HG02884 (cell line): ENCODE data around the gene TINCR.
"Not testable (repeated sequence)": the region's sequence is repeated elsewhere in the genome, so short reads cannot be mapped to it uniquely, and the experiment has no call there.

Experiments
- ATAC-seq: cut with Tn5 transposase; IDR thresholded peaks from one replicate; pipeline ENCODE4 v1.9.1; 2021; ENCODE audit warnings: mild to moderate bottlenecking, moderate library complexity; ENCODE audit not compliant: unreplicated experiment

TINCR gene

DNA sequence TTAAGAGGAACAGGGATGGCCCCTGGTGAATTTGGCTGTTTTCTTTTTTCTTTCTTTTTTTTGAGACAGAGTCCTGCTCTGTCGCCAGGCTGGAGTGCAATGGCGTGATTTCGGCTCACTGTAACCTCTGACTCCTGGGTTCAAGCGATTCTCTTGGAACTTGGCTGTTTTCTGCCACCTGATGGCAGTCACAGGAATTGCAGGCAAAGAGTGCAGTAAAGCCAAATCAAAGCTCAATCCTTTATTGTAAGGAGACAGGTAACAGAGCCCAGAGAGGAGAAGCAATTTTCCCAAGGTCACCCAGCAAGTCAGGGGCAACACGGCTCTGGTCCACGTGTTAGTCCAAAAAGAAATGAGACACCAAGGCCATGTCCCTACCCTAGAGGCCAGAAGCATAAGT lies 6.2 kb downstream of the TINCR start:
- ATAC-seq, result no peak

DNA sequence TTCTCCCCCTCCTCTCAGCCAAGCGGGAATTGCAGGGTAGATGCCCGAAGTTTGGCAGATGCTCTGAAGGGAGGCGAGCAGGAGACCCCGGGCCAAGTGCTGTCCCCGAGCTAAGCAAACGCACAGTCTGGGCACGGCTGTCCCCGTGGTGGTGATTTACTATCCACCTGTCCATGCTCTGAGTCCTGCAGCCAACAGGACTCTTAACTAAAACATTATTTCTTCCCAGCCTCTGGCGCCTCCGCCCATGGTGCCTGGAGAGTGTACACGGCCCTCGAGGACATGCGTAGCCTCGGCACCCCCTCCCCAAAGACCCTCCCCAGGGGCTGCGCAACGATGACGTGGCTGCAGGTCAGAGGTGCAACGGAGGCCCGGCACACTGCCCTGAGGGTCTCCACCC lies 7.6 kb downstream of the TINCR start:
- ATAC-seq, result no peak

DNA sequence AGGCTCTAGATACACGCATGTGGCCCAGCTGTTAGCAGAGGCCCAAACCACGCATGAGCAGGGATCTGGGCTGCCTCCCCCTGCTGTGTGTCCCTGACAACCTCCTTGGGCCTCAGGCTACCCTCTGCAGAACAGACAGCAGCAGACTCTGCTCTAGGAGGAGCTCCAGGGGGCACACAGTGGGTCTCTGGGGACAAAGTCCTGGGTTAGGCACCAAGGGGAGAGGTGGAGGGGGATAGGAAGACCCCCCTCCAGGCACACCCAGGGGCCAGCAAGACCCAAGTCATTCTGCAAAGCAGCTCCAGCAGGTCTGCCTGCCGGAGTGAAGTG lies 8.0 kb downstream of the TINCR start:
- no peak for ATAC-seq

DNA sequence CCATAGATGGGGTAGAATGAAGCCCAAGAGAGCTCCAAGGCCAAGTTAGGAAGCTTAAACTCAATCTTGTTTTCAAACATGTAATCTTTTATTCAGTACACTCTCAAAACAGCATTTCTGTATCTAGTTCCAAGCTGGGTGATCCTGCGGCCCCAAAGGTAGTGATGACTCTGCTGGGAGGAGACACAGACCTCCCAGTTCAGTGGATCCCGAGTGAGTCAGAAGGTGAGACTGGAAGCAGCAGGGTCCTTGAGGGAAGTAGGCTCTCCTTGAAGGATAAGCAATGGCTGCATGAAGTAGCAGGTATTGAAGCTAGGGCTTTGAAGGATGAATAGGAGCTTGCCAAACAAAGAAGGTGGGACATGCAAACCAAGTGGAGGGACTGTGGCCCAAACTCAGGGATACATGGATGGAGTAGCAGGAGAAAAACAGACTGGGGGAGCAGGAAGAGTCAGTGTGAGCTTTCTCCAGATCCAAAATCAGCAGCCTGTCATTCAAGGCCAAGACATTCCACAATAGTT lies 9.6 kb downstream of the TINCR start:
- no peak for ATAC-seq

DNA sequence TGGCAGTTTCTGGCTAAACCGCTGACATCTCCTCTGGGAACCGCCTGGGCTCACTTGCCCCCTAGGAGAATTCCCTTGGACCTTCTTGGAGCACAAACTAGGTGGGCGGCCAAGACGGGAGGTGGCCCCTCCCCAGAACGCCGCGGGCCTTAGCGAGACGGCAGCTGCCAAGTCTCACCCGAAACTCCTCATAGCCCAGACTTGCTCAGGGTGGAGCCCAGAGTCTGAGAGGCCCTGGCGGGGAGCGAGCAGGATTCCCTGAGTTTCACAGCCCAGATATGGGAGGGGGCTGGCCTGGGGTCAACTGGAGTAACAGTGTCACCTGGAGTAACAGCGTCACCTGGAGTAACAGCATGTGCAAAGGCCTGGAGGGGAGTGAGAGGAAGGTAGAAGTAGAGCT lies 10.1 kb downstream of the TINCR start:
- ATAC-seq, result no peak

DNA sequence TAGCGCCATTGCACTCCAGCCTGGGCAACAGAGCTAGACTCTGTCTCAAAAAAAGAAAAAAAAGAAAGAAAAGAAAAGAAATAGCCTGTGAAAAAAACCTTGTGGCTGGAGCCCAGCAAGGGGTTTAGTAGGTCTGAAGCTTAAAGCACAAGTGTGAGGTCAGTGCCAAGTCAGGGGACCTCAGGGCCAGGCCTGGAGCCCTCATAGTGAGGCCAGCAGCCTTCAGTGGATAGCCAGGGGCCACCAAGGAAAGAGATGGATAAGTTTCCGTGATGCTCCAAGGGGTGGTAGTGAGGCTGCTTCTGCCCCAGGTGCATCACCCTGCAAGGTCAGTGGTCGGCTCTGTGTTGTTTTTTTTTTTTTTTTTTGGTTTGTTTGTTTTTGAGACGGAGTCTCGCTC lies 12.9 kb downstream of the TINCR start:
- no peak for ATAC-seq

DNA sequence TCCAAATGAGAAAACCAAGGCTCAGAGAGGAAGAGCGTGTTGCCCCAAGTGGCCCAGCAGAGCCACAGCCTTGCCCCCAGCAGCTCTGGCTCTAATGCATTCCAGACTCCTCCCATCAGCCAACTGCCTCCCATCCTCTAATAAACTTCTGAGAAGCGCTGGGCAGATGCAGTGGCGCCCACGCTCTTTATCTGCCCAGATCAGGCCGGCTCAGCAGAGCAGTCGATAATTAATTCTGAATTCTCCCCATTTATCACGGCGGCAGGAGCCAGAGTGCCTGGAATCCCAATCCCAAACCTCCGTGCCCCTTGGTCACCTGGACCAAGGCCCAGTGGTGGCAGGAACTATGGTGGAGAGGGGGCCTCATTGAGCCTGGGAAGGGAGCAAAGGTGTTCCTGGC lies 13.9 kb downstream of the TINCR start:
- no peak for ATAC-seq

DNA sequence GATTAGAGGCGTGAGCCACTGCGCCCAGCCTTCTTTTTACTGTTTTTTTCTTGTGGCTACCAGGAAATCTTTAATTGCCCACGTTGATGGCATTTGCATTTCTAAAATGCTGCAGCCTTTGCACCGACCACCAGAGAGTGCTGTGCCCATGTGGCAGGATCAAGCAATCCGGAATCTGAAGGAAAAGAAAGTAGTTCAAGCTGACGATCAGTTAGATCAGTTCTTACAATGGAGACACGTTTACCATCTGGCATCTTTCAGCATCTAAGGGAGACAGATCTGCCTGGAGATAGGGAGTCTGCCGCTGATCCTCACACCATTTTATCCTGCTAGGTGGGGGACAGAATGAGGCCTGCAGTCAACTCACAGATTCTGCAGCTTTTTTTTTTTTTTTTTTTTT lies 19.9 kb downstream of the TINCR start:
- no peak for ATAC-seq

DNA sequence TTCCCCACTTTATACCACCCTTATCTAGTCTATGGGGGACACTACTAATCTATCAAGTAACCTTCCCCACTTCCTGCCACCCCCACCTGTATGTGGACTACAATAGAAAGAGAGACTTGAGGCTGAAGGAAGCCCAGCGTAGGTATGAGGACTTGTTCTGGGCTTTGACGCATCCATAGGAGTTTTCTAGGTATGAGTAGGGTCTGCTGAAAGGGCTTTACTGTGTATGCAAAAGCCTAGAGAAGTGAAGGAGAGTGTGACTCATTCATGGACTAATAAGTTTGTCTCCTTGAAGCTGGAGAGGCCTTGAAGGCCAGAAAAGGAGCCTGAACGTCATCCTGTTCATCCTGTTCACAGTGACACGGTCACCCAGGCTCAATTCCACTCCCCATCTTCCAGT lies 21.8 kb downstream of the TINCR start:
- no peak for ATAC-seq

DNA sequence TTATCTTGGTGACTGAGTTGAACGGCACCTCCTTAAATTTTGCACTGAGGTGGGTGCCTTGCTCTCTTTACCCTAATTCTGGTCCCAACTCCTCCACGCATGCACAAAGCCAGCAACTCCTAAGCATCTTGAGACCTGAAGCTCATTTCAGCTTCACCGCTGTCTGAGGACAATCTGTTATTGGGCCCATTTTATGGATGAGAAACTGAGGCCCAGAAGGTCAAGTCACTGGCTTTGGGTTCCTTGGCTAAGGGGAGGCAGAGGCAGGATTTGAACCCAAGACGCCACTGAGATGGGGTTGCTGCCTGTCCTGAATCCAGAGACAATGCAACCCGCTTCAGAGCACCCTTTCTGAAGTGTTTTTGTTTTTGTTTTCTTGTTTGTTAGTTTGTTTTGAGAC lies 22.7 kb downstream of the TINCR start:
- ATAC-seq, result no peak

DNA sequence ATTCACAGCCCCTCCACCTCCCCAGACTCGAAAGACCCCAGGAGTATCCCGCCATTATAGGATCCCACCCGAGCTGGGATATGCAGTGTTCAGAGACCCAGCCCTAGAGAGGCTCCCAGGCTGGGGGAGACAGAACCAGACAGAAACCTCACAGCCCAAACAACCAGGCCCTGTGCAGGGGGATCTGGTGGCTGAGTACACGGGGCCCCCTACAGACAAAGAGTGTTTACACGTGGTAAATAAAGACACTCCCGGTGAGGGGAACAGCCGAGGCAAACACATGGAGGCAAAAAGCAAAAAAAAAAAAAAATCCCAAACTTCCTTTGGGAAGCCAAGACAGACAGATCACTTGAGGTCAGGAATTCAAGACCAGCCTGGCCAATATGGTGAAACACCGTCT lies 25.1 kb downstream of the TINCR start:
- ATAC-seq, result no peak

DNA sequence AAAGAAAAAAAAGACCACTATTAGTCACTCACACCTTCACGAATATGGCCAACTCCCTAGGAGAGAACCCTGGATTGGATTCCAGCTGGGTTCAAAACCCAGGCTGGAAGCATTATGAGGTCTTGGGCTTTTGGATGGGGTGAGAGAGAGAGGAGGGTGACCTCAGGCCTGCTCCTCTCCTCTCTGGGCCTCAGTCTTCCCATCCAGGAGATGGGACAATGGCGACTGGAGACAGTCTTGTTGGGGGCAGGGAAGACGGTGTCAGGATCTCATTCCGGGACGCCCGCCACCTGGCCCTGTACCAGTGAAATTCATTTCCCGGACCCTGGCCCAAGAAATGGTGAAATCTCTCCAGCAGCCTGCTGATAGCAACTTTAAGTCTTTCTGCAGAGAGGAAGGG lies 26.3 kb downstream of the TINCR start:
- ATAC-seq, result no peak

DNA sequence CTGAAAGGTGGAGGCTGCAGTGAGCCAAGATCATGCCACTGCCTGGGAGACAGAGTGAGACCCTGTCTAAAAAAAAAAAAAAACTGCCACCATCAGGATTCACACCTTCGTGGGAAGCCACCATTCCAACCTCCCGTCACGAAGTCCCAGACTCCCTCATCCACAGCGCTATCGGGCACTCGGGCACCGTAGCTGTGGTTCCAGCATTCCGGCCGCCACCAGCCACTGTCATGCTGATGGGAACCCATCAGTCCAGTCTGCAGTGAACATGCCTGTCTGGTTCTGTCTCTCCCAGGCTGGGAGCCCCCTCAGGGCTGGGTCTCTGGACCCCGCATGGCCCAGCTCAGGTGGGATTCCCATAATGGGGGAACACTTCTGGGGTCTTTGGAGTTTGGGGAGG lies 27.5 kb downstream of the TINCR start:
- no peak for ATAC-seq

DNA sequence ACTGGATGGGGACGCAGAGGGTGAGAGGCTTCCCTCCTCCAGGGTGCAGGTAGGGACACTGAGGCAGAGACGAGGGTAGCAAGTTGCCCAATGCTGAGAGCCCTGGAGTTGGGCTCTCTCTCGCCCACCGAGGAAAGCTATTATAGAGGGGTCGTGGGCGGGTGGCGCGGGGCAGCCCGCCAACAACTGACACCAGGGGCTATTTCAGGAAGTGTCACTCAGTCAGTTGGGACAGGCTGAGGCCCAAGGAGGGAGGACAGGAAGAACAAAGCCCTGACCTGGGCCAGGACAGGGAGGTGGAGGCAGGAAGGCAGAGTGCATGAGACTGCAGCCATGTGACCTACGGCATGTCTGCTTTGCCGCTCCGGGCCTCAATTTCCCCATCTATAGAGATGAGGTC lies 29.9 kb downstream of the TINCR start:
- no peak for ATAC-seq

DNA sequence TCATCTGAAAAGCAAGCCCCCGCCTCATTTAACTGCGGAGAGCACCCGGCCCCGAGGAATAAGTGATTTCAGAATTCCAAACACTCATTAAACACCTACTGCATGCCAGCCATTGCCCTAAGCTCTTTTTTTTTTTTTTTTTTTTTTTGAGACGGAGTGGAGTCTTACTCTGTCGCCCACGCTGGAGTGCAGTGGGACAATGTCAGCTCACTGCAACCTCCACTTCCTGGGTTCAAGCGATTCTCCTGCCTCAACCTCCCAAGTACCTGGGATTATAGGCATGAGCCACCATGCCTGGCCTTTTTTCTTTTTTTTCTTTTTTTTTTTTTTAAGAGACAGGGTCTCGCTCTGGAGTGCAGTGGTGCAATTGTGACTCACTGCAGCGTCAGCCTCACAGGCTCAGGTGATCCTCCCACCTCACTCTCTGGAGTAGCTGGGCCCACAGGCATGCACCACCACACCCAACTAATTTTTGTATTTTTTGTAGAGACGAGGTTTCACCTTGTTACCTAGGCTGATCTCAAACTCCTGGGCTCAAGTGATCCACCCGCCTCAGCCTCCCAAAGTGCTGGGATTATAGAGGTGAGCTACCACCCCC lies 30.7 kb downstream of the TINCR start:
- not testable (repeated sequence) for ATAC-seq

DNA sequence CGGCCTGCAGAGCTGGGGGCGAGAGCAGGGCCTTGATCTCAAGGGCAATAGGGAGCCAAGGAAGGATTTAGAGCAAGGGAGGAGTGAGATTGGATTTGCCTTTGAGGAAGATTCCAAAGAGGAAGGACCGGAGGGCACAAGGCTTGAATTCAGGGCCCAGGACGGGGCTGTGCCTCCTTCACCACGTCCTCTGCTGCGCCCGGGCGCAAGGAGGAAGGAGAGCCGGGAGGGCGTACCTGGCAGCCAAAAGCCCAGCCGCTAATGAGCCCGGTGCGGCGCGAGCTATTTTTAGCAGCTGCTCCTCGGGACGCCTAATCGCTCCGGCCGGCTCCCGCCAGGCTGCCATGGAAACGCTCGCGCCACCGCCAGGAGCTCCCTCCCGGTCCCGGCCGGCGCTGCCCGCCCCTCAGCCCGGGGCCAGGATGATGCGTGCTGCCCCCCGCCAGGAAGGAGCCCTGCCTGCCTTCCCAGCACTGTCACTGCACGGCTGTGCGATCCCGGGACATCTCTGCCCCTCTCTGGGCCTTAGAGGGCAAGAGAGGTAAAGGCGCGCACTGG lies 31.3 kb downstream of the TINCR start:
- no peak for ATAC-seq

DNA sequence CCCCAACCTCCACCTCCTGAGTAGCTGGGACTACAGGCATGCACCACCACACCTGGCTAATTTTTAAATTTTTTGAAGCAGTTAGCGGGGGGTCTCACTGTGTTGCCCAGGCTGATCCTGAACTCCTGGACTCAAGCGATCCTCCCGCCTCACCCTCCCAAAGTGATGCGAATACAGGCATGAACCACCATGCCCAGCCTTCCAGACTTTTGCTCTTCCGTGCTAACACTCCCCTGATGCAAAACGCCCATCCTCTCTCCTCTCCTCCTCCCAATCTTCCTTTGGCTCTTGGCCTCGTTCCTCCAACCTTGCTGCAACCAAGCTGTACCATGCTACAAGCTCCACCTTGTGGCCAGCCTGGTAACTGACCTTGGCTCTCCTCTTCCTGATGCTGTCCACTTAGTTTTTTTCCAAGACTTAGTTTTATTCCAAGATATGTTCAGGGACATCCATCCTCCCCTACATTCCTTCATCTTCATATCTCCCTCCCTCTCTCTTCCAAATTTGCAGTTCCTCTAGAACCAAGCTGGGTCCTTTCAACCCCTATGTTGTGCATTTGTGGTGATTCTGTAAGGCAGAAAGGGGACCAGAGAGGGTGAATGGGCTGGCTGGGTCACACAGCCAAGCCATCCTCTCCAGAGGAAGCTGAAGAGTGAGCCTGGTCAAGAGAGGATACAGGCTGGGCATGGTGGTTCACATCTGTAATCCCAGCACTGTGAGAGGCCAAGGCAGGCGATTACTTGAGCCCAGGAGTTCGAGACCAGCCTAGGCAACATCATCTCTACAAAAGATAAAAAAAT lies 32.8 kb downstream of the TINCR start:
- no peak for ATAC-seq

DNA sequence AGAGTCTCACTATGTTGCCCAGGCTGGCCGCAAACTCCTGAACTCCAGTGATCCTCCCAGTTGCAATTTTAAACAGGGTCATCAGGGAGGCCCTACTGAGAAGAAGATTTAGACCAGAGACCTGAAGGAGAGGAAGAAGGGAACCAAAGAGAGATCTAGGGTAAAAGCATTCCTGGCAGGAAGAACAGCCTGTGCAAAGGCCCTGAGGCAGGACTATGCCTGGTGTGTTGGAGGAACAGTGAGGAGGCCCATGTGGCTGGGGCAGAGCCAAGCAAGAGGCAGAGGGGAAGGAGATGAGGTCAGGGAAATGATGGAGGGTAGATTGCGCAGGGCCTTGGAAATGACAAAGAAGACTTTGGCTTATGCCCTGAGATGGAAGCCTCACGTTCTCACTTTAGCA lies 34.5 kb downstream of the TINCR start:
- ATAC-seq, result no peak

DNA sequence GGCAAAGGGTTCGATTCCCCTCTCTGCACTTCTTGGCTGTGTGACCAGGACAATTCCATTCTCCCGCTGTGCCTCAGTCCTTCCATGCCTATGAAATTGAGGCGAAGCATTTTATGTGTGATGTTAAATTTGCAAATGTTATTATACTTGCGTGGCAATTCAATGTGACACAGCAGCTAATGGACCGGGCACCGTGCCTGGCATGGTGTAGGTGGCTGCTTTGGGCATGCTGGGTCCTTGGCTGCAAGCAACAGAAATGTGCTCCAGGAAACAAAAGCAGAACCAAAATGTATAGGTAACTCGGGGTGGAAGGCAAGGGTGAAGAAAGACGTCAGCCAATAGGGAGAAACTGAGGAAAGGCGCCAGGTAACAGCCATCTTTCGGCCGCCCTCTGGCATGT lies 37.1 kb downstream of the TINCR start:
- no peak for ATAC-seq

DNA sequence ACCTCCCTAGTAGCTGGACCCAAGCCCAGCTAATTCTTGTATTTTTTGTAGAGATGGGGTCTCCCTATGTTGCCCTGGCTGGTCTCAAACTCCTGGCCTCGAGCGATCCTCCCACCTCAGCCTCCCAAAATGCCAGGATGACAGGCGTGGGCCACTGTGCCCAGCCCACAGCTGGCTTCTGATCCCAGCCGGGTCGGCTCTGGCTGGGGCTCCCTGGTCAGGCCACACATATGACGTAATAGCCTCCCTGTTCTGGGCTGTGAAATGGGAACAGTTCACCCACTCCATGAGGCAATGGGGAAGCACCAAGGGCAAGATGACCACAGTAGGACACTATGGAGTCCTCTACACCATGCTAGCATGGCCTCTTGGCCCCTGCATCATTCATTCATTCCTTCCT lies 41.1 kb downstream of the TINCR start:
- no peak for ATAC-seq

DNA sequence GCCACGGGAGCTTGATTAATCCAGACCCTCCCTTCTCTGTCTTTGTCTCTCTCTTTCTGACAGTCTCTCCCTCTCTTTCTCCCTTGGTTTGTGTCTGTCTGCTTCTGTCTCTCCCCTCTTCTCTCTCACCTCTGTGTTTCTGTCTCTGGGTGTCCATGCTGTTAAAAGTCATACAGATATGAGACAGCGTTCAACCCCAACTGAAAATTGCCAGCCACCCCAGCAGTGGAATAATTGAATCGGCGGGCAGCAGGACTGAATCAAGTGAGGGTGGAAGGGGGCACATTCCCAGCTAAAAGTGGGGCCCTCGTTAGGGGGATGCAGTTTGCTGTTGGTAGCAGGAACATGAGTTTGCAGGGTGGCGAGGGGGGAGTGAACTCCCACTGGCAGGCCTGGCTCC lies 43.7 kb downstream of the TINCR start:
- ATAC-seq, result no peak

DNA sequence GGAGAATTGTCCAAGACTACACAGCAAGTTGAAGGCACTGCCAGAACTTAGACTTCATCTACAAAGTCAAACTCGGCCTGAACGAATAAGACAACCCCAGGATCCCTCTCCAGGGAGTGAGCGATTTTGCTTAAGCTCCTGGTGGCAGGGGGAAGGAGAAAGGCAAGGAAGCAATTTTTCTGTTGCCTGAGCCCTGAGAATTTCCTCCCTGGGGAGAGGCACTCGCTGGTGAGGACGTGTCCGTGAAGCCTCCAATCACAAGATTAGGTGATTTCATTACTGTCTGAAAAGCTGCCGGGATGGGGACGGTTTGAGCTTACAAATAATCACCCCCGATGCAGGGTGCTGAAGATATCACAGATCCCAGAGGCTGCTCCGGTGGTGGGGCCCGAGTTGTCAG lies 45.6 kb downstream of the TINCR start:
- no peak for ATAC-seq

DNA sequence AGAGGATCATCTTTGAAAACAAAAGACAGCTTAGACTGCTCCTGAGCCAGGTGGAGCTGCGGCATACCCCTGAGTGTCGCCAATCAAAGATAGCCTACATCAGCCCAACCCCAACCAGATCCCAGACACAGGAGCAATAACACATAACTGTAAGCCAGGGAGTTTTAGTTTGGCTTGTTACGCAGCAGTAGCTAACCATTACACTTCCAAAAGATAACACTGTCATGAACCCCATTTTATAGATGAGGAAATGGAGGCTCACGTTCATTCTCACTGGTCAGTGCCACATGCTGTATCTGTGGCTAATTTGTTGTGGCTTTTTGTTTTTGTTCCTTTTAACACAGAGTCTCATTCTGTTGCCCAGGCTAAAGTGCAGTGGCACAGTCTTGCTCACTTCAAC lies 47.3 kb downstream of the TINCR start:
- no peak for ATAC-seq
